ENCODE results near the gene KIAA0753.

Gene KIAA0753

GRCh38 chr17:6639586-6640535 lies 650 bp downstream of the KIAA0753 start:
- peak overlapping the region; percentile 69 for H3K4me2 ChIP-seq (ENCODE audit: low read length)
- no CpG with 5 or more reads among the region's 67 CpGs for WGBS (ENCODE audit: extremely low coverage, insufficient coverage, insufficient read length)
- peaks cover 3 to 6% of the 10 kb centered on the region in 2 experiments for H3K36me3 ChIP-seq (ENCODE audit: control insufficient read depth in 1 of 2, insufficient read depth in 2 of 2, low read length in 2 of 2)
- peak; percentile 38 to 61 for DNase-seq
- peak overlapping the region; percentile 25 for H2BK120ac ChIP-seq (ENCODE audit: insufficient read depth, low read length, poor library complexity)
- peak overlapping the region; percentile 99 for H4K8ac ChIP-seq (ENCODE audit: low read depth, low read length)
- H3K23ac ChIP-seq (ENCODE audit: low read length) = no peak overlapping the region
- H3K4me3 ChIP-seq (ENCODE audit: low read depth, low read length) = peak overlapping the region; percentile 78
- peak overlapping the region; percentile 93 for H3K14ac ChIP-seq (ENCODE audit: low read length)
- no peaks in the 10 kb centered on the region for H3K27me3 ChIP-seq (ENCODE audit: insufficient read depth, low read length)
- H3K9me3 ChIP-seq (ENCODE audit: insufficient read depth, low read depth, low read length) = no peaks in the 10 kb centered on the region
- peak overlapping the region; percentile 49 for H2AK5ac ChIP-seq (ENCODE audit: low read length)
- H3K79me1 ChIP-seq (ENCODE audit: low read length) = peaks cover 12% of the 10 kb centered on the region
- peak overlapping the region; percentile 93 for H3K18ac ChIP-seq (ENCODE audit: low read length)
- peaks cover 9 to 10% of the 10 kb centered on the region in 2 experiments for H3K4me1 ChIP-seq (ENCODE audit: control insufficient read depth in 1 of 2, insufficient read depth in 2 of 2, low read length in 2 of 2)
- H3K79me2 ChIP-seq (ENCODE audit: control insufficient read depth, insufficient read depth, low read length, poor library complexity) = peaks cover 9% of the 10 kb centered on the region
- peak overlapping the region; percentile 88 for H3K4ac ChIP-seq (ENCODE audit: low read depth, low read length)
- peak overlapping the region; percentile 94 for H2AFZ ChIP-seq (ENCODE audit: insufficient read depth, low read length, poor library complexity)
- peak overlapping the region; percentile 94 for H4K91ac ChIP-seq (ENCODE audit: low read depth, low read length)
- no peak overlapping the region for H2BK12ac ChIP-seq (ENCODE audit: low read length)
- peak overlapping the region; percentile 50 for H3K9ac ChIP-seq (ENCODE audit: low read length)
- H2BK5ac ChIP-seq (ENCODE audit: low read depth, low read length, poor library complexity) = no peak overlapping the region
- H4K12ac ChIP-seq (ENCODE audit: low read depth, low read length) = peak overlapping the region; percentile 87
- no peak overlapping the region for H3K27ac ChIP-seq (ENCODE audit: low read depth, low read length)

- Histone ChIP-seq H2AFZ (ENCODE audit: insufficient read depth, low read length, poor library complexity) (no peak overlapping the region), H4K91ac (ENCODE audit: low read depth, low read length) (no peak overlapping the region), H3K36me3 (ENCODE audit: control insufficient read depth in 1 of 2, insufficient read depth in 2 of 2, low read length in 2 of 2) (peaks cover 3 to 6% of the 10 kb centered on the region in 2 experiments), H3K27ac (ENCODE audit: low read depth, low read length) (no peak overlapping the region), H3K79me2 (ENCODE audit: control insufficient read depth, insufficient read depth, low read length, poor library complexity) (peaks cover 9% of the 10 kb centered on the region), H3K4me2 (ENCODE audit: low read length) (peak overlapping the region; percentile 69), H4K8ac (ENCODE audit: low read depth, low read length) (peak overlapping the region; percentile 99), H3K79me1 (ENCODE audit: low read length) (peaks cover 12% of the 10 kb centered on the region), H3K14ac (ENCODE audit: low read length) (no peak overlapping the region), H2BK120ac (ENCODE audit: insufficient read depth, low read length, poor library complexity) (no peak overlapping the region), H3K18ac (ENCODE audit: low read length) (peak overlapping the region; percentile 93), H2BK5ac (ENCODE audit: low read depth, low read length, poor library complexity) (no peak overlapping the region), H3K4me1 (ENCODE audit: control insufficient read depth in 1 of 2, insufficient read depth in 2 of 2, low read length in 2 of 2) (peaks cover 9 to 10% of the 10 kb centered on the region in 2 experiments), H3K4me3 (ENCODE audit: low read depth, low read length) (no peak overlapping the region), H3K27me3 (ENCODE audit: insufficient read depth, low read length) (no peaks in the 10 kb centered on the region), H2AK5ac (ENCODE audit: low read length) (peak overlapping the region; percentile 30), H3K23ac (ENCODE audit: low read length) (no peak overlapping the region), H3K9me3 (ENCODE audit: insufficient read depth, low read depth, low read length) (no peaks in the 10 kb centered on the region), H4K12ac (ENCODE audit: low read depth, low read length) (peak overlapping the region; percentile 16), H2BK12ac (ENCODE audit: low read length) (no peak overlapping the region), H3K9ac (ENCODE audit: low read length) (no peak overlapping the region), H3K4ac (ENCODE audit: low read depth, low read length) (peak overlapping the region; percentile 88)
- DNase-seq = no peak
- no CpG with 5 or more reads among the region's 15 CpGs for WGBS (ENCODE audit: extremely low coverage, insufficient coverage, insufficient read length)
Observed at GRCh38 chr17:6639014-6639585, 1.4 kb downstream of the KIAA0753 start.

GRCh38 chr17:6638046-6638908 lies 2.2 kb downstream of the KIAA0753 start:
- Histone ChIP-seq H3K9ac (ENCODE audit: low read length) (no peak overlapping the region), H3K14ac (ENCODE audit: low read length) (no peak overlapping the region), H4K91ac (ENCODE audit: low read depth, low read length) (no peak overlapping the region), H2BK12ac (ENCODE audit: low read length) (no peak overlapping the region), H3K23ac (ENCODE audit: low read length) (no peak overlapping the region), H2BK120ac (ENCODE audit: insufficient read depth, low read length, poor library complexity) (no peak overlapping the region), H4K12ac (ENCODE audit: low read depth, low read length) (no peak overlapping the region), H3K27me3 (ENCODE audit: insufficient read depth, low read length) (no peaks in the 10 kb centered on the region), H3K4ac (ENCODE audit: low read depth, low read length) (no peak overlapping the region), H3K4me1 (ENCODE audit: control insufficient read depth in 1 of 2, insufficient read depth in 2 of 2, low read length in 2 of 2) (peaks cover 9 to 10% of the 10 kb centered on the region in 2 experiments), H3K79me1 (ENCODE audit: low read length) (peaks cover 12% of the 10 kb centered on the region), H2AFZ (ENCODE audit: insufficient read depth, low read length, poor library complexity) (no peak overlapping the region), H3K27ac (ENCODE audit: low read depth, low read length) (no peak overlapping the region), H3K79me2 (ENCODE audit: control insufficient read depth, insufficient read depth, low read length, poor library complexity) (peaks cover 9% of the 10 kb centered on the region), H3K4me3 (ENCODE audit: low read depth, low read length) (no peak overlapping the region), H3K4me2 (ENCODE audit: low read length) (no peak overlapping the region), H3K18ac (ENCODE audit: low read length) (peak overlapping the region; percentile 47), H3K36me3 (ENCODE audit: control insufficient read depth in 1 of 2, insufficient read depth in 2 of 2, low read length in 2 of 2) (peaks cover 3 to 4% of the 10 kb centered on the region in 2 experiments), H4K8ac (ENCODE audit: low read depth, low read length) (no peak overlapping the region), H3K9me3 (ENCODE audit: insufficient read depth, low read depth, low read length) (no peaks in the 10 kb centered on the region), H2AK5ac (ENCODE audit: low read length) (no peak overlapping the region), H2BK5ac (ENCODE audit: low read depth, low read length, poor library complexity) (no peak overlapping the region)
- no peak for DNase-seq
- WGBS (ENCODE audit: extremely low coverage, insufficient coverage, insufficient read length) = no CpG with 5 or more reads among the region's 24 CpGs

- Histone ChIP-seq H2BK12ac (ENCODE audit: low read length) (no peak overlapping the region), H3K9ac (ENCODE audit: low read length) (no peak overlapping the region), H2BK120ac (ENCODE audit: insufficient read depth, low read length, poor library complexity) (no peak overlapping the region), H3K14ac (ENCODE audit: low read length) (no peak overlapping the region), H3K4me2 (ENCODE audit: low read length) (no peak overlapping the region), H3K9me3 (ENCODE audit: insufficient read depth, low read depth, low read length) (no peaks in the 10 kb centered on the region), H3K27me3 (ENCODE audit: insufficient read depth, low read length) (no peaks in the 10 kb centered on the region), H4K12ac (ENCODE audit: low read depth, low read length) (no peak overlapping the region), H3K18ac (ENCODE audit: low read length) (no peak overlapping the region), H4K91ac (ENCODE audit: low read depth, low read length) (no peak overlapping the region), H3K4ac (ENCODE audit: low read depth, low read length) (no peak overlapping the region), H3K27ac (ENCODE audit: low read depth, low read length) (no peak overlapping the region), H3K79me1 (ENCODE audit: low read length) (peaks cover 12% of the 10 kb centered on the region), H3K23ac (ENCODE audit: low read length) (no peak overlapping the region), H3K4me1 (ENCODE audit: control insufficient read depth in 1 of 2, insufficient read depth in 2 of 2, low read length in 2 of 2) (peaks cover 9 to 10% of the 10 kb centered on the region in 2 experiments), H3K36me3 (ENCODE audit: control insufficient read depth in 1 of 2, insufficient read depth in 2 of 2, low read length in 2 of 2) (peaks cover 3 to 6% of the 10 kb centered on the region in 2 experiments), H2AK5ac (ENCODE audit: low read length) (no peak overlapping the region), H3K4me3 (ENCODE audit: low read depth, low read length) (no peak overlapping the region), H2BK5ac (ENCODE audit: low read depth, low read length, poor library complexity) (no peak overlapping the region), H3K79me2 (ENCODE audit: control insufficient read depth, insufficient read depth, low read length, poor library complexity) (peaks cover 9% of the 10 kb centered on the region), H2AFZ (ENCODE audit: insufficient read depth, low read length, poor library complexity) (no peak overlapping the region), H4K8ac (ENCODE audit: low read depth, low read length) (no peak overlapping the region)
- no CpG with 5 or more reads among the region's 6 CpGs for WGBS (ENCODE audit: extremely low coverage, insufficient coverage, insufficient read length)
- DNase-seq = no peak
Observed at GRCh38 chr17:6637458-6637840, 3.1 kb downstream of the KIAA0753 start.
